B cell (primary cell): Measurements from ENCODE around the gene OLFM2. TPM values are rescaled to one million over a fixed set of nuclear protein-coding genes. Genes with fewer than 3 reads are reported as not detected.

Experiments used
- ATAC-seq: fragments of 200-7000 bp; cut with Tn5 transposase; one replicate; pipeline ENCODE4 v1.10.0; 2021; ENCODE audit warnings: low read depth, mild to moderate bottlenecking, moderate number of reproducible peaks, moderate library complexity
- CTCF ChIA-PET: fragments of 350-600 bp; sonication (Branson Sonifier 250); formaldehyde crosslinking; loops from one replicate; lab custom pipeline; 2021; ENCODE audit warnings: antibody characterized with exemption, inconsistent platforms; lab: Charles Lee
- POLR2A ChIA-PET: fragments of 350-600 bp; sonication (Branson Sonifier 250); formaldehyde crosslinking; loops from one replicate; lab custom pipeline; 2021; ENCODE audit warnings: antibody characterized with exemption; lab: Charles Lee
- DNase-seq: peaks from one replicate; pipeline ENCODE4 v3.0.0; 2013
- H2AFZ ChIP-seq: 2 replicates; pipeline ENCODE4 v1.6.1; 2012; ENCODE audit warnings: mild to moderate bottlenecking, low read depth, low read length; ENCODE audit not compliant: insufficient read depth, poor library complexity, severe bottlenecking
- H3K27ac ChIP-seq, 2 donors: 1 replicate in 1 of 2; 2 replicates in 1 of 2; pipeline ENCODE4 v1.5.1; 2012 to 2013; ENCODE audit warnings: low read length in 2 of 2, mild to moderate bottlenecking in 2 of 2, moderate library complexity in 1 of 2
- H3K27me3 ChIP-seq, 4 experiments: fragments of 200-600 bp in 1 of 4; sonication (generic) in 1 of 4; replicated peaks in 1 of 4; 1 replicate in 2 of 4; 2 replicates in 2 of 4; pipeline versions ENCODE4 v1.6.1 to v1.7.0; 2013 to 2016; ENCODE audit warnings: low read length in 3 of 4, mild to moderate bottlenecking in 2 of 4, mixed read lengths in 1 of 4, moderate library complexity in 1 of 4; ENCODE audit not compliant: insufficient read depth in 4 of 4, control insufficient read depth in 3 of 4; ENCODE audit errors: control extremely low read depth in 1 of 4
- H3K36me3 ChIP-seq, 2 experiments: replicated peaks in 1 of 2; 1 replicate in 1 of 2; 2 replicates in 1 of 2; pipeline versions ENCODE4 v1.6.1 to v1.7.1; 2013; ENCODE audit warnings: low read length in 1 of 2; ENCODE audit not compliant: insufficient read depth in 2 of 2, control insufficient read depth in 1 of 2; ENCODE audit errors: control extremely low read depth in 1 of 2, extremely low read depth in 1 of 2
- H3K4me1 ChIP-seq, 2 donors: fragments of 200-600 bp in 1 of 2; sonication (generic) in 1 of 2; 1 replicate in 1 of 2; 2 replicates in 1 of 2; pipeline versions ENCODE4 v1.5.1 to v1.6.1; 2013 to 2017; ENCODE audit warnings: low read length in 2 of 2; ENCODE audit not compliant: control insufficient read depth in 2 of 2, insufficient read depth in 2 of 2
- H3K4me2 ChIP-seq: replicated peaks from 2 replicates; pipeline ENCODE3; 2012; ENCODE audit warnings: mild to moderate bottlenecking, low read depth, low read length; ENCODE audit not compliant: poor library complexity, severe bottlenecking
- H3K4me3 ChIP-seq, 5 experiments: fragments of 200-600 bp in 1 of 5; sonication (generic) in 1 of 5; 1 replicate in 3 of 5; 2 replicates in 2 of 5; pipeline versions ENCODE4 v1.5.1 to v1.7.0; 2011 to 2016; ENCODE audit warnings: low read length in 4 of 5, mild to moderate bottlenecking in 4 of 5, low read depth in 2 of 5, control low read depth in 1 of 5, moderate library complexity in 1 of 5; ENCODE audit not compliant: insufficient read depth in 1 of 5; ENCODE audit errors: control extremely low read depth in 1 of 5, extremely low read depth in 1 of 5
- H3K79me2 ChIP-seq: fragments of 200-600 bp; sonication (generic); one replicate; pipeline ENCODE4 v1.6.0; 2016; ENCODE audit warnings: low read length; ENCODE audit not compliant: control insufficient read depth, insufficient read depth
- H3K9ac ChIP-seq: fragments of 200-600 bp; sonication (generic); 2 replicates; pipeline ENCODE4 v1.6.1; 2017; ENCODE audit warnings: mild to moderate bottlenecking, low read length, moderate library complexity
- H3K9me3 ChIP-seq, 3 donors: one replicate each; pipeline versions ENCODE4 v1.6.1 to v1.7.1; 2013; ENCODE audit warnings: low read length in 2 of 3; ENCODE audit not compliant: control insufficient read depth in 2 of 3, insufficient read depth in 1 of 3; ENCODE audit errors: control extremely low read depth in 1 of 3
- H4K20me1 ChIP-seq: 2 replicates; pipeline ENCODE4 v1.6.0; 2012; ENCODE audit warnings: mild to moderate bottlenecking, low read length; ENCODE audit not compliant: insufficient read depth, control insufficient read depth, poor library complexity, severe bottlenecking
- H3K27ac Mint-ChIP-seq: one replicate; pipeline ENCODE4 v1.8.0; 2021; ENCODE audit warnings: mixed read lengths
- H3K27me3 Mint-ChIP-seq: one replicate; pipeline ENCODE4 v1.8.0; 2021; ENCODE audit warnings: mixed read lengths
- H3K4me1 Mint-ChIP-seq: one replicate; pipeline ENCODE4 v1.8.0; 2021; ENCODE audit warnings: mixed read lengths
- H3K4me3 Mint-ChIP-seq: one replicate; pipeline ENCODE4 v1.8.0; 2021; ENCODE audit warnings: mixed read lengths
- H3K9me3 Mint-ChIP-seq: one replicate; pipeline ENCODE4 v1.8.0; 2022; ENCODE audit warnings: mixed read lengths; ENCODE audit not compliant: insufficient read depth
- EZH2 ChIP-seq: IDR thresholded peaks from 2 replicates; pipeline ENCODE4 v1.6.1; 2012; ENCODE audit warnings: borderline replicate concordance, low read depth, mild to moderate bottlenecking, moderate library complexity, low read length; ENCODE audit not compliant: insufficient read depth, poor library complexity, severe bottlenecking
- WGBS: methylation state at CpG from one replicate; pipeline ENCODE4 v1.1.5; 2013; ENCODE audit warnings: missing lambda C conversion rate; ENCODE audit not compliant: insufficient coverage; 5-methylcytosine and 5-hydroxymethylcytosine counted together
- intact Hi-C: fragments of 100-400 bp; cut with micrococcal nuclease; formaldehyde crosslinking; loops from one replicate; pipeline ENCODE4 v1.10.0; 2022
- polyA plus RNA-seq: library from polyadenylated mRNA; depleted of rRNA; stranded (reverse); fragments of >200 nt; gene quantifications from 2 replicates; pipeline ENCODE4 v1.2.3, GENCODE V29; 2012
- total RNA-seq, 2 donors: library from RNA; stranded (reverse); fragments of 120-200 nt in 1 of 2; gene quantifications; 1 replicate in 1 of 2; 2 replicates in 1 of 2; pipeline versions ENCODE4 v1.2.3 to v1.2.4, GENCODE V29; 2013 to 2022
- TF ChIP-seq, protein P1 (sequence below): fragments of 200-600 bp; IDR thresholded peaks from one replicate; pipeline ENCODE4 v1.8.0; 2022; ENCODE audit warnings: antibody characterized with exemption, mild to moderate bottlenecking

Gene OLFM2
- total and polyA plus RNA-seq, 2 donors (not counting 1 experiment from before 2014, with no cell fraction given): 0.15 TPM; not detected in 1

GRCh38 chr19:9969688-9969975 is 33.3 kb upstream of the OLFM2 start:
- H4K20me1 ChIP-seq: no peaks in the 10 kb centered on the region
- no peaks in the 10 kb centered on the region for H3K36me3 ChIP-seq
- H3K9ac ChIP-seq: no peak overlapping the region
- no peak overlapping the region for H3K4me3 Mint-ChIP-seq
- no peak overlapping the region for H3K4me3 ChIP-seq
- 60% methylated on average over 1 of the region's 2 CpGs for WGBS
- peaks cover 30% of the 10 kb centered on the region for H3K27me3 Mint-ChIP-seq
- no peaks in the 10 kb centered on the region for H3K4me1 Mint-ChIP-seq
- no peak for TF ChIP-seq EZH2
- TF ChIP-seq, protein P1, sequence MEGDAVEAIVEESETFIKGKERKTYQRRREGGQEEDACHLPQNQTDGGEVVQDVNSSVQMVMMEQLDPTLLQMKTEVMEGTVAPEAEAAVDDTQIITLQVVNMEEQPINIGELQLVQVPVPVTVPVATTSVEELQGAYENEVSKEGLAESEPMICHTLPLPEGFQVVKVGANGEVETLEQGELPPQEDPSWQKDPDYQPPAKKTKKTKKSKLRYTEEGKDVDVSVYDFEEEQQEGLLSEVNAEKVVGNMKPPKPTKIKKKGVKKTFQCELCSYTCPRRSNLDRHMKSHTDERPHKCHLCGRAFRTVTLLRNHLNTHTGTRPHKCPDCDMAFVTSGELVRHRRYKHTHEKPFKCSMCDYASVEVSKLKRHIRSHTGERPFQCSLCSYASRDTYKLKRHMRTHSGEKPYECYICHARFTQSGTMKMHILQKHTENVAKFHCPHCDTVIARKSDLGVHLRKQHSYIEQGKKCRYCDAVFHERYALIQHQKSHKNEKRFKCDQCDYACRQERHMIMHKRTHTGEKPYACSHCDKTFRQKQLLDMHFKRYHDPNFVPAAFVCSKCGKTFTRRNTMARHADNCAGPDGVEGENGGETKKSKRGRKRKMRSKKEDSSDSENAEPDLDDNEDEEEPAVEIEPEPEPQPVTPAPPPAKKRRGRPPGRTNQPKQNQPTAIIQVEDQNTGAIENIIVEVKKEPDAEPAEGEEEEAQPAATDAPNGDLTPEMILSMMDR: no peak
- H3K4me1 ChIP-seq: no peaks in the 10 kb centered on the region
- H3K4me2 ChIP-seq: no peak overlapping the region
- H2AFZ ChIP-seq: no peak overlapping the region
- peaks cover 0 to 4% (median 0%) of the 10 kb centered on the region in 3 donors for H3K9me3 ChIP-seq
- H3K27me3 ChIP-seq: peaks cover 0 to 35% (median 6%) of the 10 kb centered on the region in 4 experiments
- H3K27ac Mint-ChIP-seq: no peak overlapping the region
- intact Hi-C loops: no loop called here
- H3K79me2 ChIP-seq: no peaks in the 10 kb centered on the region
- ChIA-PET CTCF (no interaction called here), POLR2A (no interaction called here)
- no peak overlapping the region for H3K27ac ChIP-seq
- ATAC-seq: no peak
- DNase-seq: no peak
- H3K9me3 Mint-ChIP-seq: no peaks in the 10 kb centered on the region

GRCh38 chr19:9968820-9969687 is 32.7 kb upstream of the OLFM2 start:
- Histone ChIP-seq H4K20me1 (no peaks in the 10 kb centered on the region), H3K9ac (no peak overlapping the region), H3K36me3 (no peaks in the 10 kb centered on the region), H3K4me2 (no peak overlapping the region), H3K27ac (no peak overlapping the region), H2AFZ (no peak overlapping the region), H3K27me3 (peaks cover 0 to 37% (median 6%) of the 10 kb centered on the region in 4 experiments), H3K9me3 (peaks cover 0 to 4% (median 0%) of the 10 kb centered on the region in 3 donors), H3K4me1 (no peaks in the 10 kb centered on the region), H3K79me2 (no peaks in the 10 kb centered on the region), H3K4me3 (no peak overlapping the region)
- H3K27me3 Mint-ChIP-seq: peaks cover 30% of the 10 kb centered on the region
- no peaks in the 10 kb centered on the region for H3K4me1 Mint-ChIP-seq
- no peak overlapping the region for H3K27ac Mint-ChIP-seq
- ChIA-PET CTCF (no interaction called here), POLR2A (no interaction called here)
- 67% methylated on average over 8 of the region's 8 CpGs for WGBS
- intact Hi-C loops: no loop called here
- ATAC-seq (no peak), DNase-seq (no peak)
- no peaks in the 10 kb centered on the region for H3K9me3 Mint-ChIP-seq
- no peak overlapping the region for H3K4me3 Mint-ChIP-seq
- TF ChIP-seq, protein P1: no peak
- TF ChIP-seq EZH2: no peak
